Panc1 (cell line): ENCODE measurements around the gene AKAP6. TPM values are rescaled to one million over a fixed set of nuclear protein-coding genes. Genes with fewer than 3 reads are reported as not detected.

Experiments used
- ATAC-seq: fragments of 200-7000 bp; cut with Tn5 transposase; 2 replicates; pipeline ENCODE4 v1.9.1; 2020; ENCODE audit warnings: mild to moderate bottlenecking, moderate library complexity
- BruUV-seq: library from RNA; stranded (reverse); fragments of 400-500 nt; replicated peaks from 2 replicates; lab custom pipeline; 2021; lab: Mats Ljungman, UMichigan
- CTCF ChIA-PET: fragments of 300-600 bp; sonication (Branson Sonifier 250); formaldehyde crosslinking; loops from one replicate; lab custom pipeline; 2022; ENCODE audit warnings: antibody characterized with exemption; lab: Charles Lee
- POLR2A ChIA-PET: fragments of 300-600 bp; sonication (Branson Sonifier 250); formaldehyde crosslinking; loops from one replicate; lab custom pipeline; 2022; ENCODE audit warnings: antibody characterized with exemption; lab: Charles Lee
- DNase-seq: peaks from one replicate; pipeline ENCODE4 v3.0.0-alpha.2; 2010; ENCODE audit warnings: low read depth, low spot score
- H3K27ac ChIP-seq: 2 replicates; pipeline ENCODE4 v1.5.1; 2011; ENCODE audit warnings: mild to moderate bottlenecking, low read length, inconsistent platforms
- H3K27me3 ChIP-seq: fragments of 200-500 bp; sonication (Bioruptor generic); 2 replicates; pipeline ENCODE4 v1.6.0; 2014; ENCODE audit warnings: low read length, inconsistent platforms; ENCODE audit not compliant: control insufficient read depth, insufficient read depth
- H3K36me3 ChIP-seq: fragments of 200-500 bp; sonication (Bioruptor generic); 2 replicates; pipeline ENCODE4 v1.5.1; 2014; ENCODE audit warnings: inconsistent platforms, mild to moderate bottlenecking, low read length, moderate library complexity; ENCODE audit not compliant: control insufficient read depth, insufficient read depth
- H3K4me1 ChIP-seq: 2 replicates; pipeline ENCODE4 v1.5.1; 2011; ENCODE audit warnings: inconsistent platforms, mild to moderate bottlenecking, low read length, moderate library complexity; ENCODE audit not compliant: control insufficient read depth, insufficient read depth
- H3K4me3 ChIP-seq, 2 experiments: 2 replicates each; pipeline ENCODE4 v1.5.1; 2011 to 2012; ENCODE audit warnings: low read depth in 2 of 2, low read length in 2 of 2, mild to moderate bottlenecking in 2 of 2, inconsistent platforms in 1 of 2, moderate library complexity in 1 of 2
- H3K9me3 ChIP-seq: fragments of 200-500 bp; sonication (Bioruptor generic); 2 replicates; pipeline ENCODE4 v1.5.1; 2014; ENCODE audit warnings: low read depth, mild to moderate bottlenecking, inconsistent platforms, low read length, moderate library complexity; ENCODE audit not compliant: control insufficient read depth, insufficient read depth
- POLR2AphosphoS5 ChIP-seq: IDR thresholded peaks from 2 replicates; pipeline ENCODE4 v1.6.1; 2012; ENCODE audit warnings: mild to moderate bottlenecking, low read depth, low read length, moderate library complexity
- REST ChIP-seq, 2 experiments: IDR thresholded peaks; 2 replicates each; pipeline ENCODE4 v1.6.1; 2011 to 2012; ENCODE audit warnings: low read depth in 2 of 2, control low read depth in 1 of 2, low read length in 1 of 2, mild to moderate bottlenecking in 1 of 2, moderate library complexity in 1 of 2; ENCODE audit not compliant: insufficient read depth in 1 of 2
- SIN3A ChIP-seq: IDR thresholded peaks from 2 replicates; pipeline ENCODE4 v1.6.1; 2012; ENCODE audit warnings: low read depth, mild to moderate bottlenecking, low read length, moderate library complexity, borderline replicate concordance; ENCODE audit not compliant: insufficient read depth
- TCF7L2 ChIP-seq: IDR thresholded peaks from 2 replicates; pipeline ENCODE4 v1.6.1; 2011; ENCODE audit warnings: mild to moderate bottlenecking, low read depth, low read length, inconsistent platforms
- in situ Hi-C: cut with HindIII; loops from 2 replicates; pipeline ENCODE4 v1.10.0; 2016; ENCODE audit warnings: low sequenced_read_pairs, low pct_unique_long_range_greater_than_20kb
- intact Hi-C: fragments of 100-400 bp; cut with micrococcal nuclease; formaldehyde crosslinking; loops from one replicate; pipeline ENCODE4 v1.10.0; 2022; ENCODE audit not compliant: unreplicated experiment
- total RNA-seq: library from RNA; stranded (reverse); gene quantifications from one replicate; pipeline ENCODE4 v1.2.1, GENCODE V29; 2021; ENCODE audit not compliant: unreplicated experiment
- TF ChIP-seq, protein P1 (sequence below): fragments of 450-650 bp; IDR thresholded peaks from 2 replicates; pipeline ENCODE4 v1.5.1; 2017; ENCODE audit warnings: mild to moderate bottlenecking

AKAP6 gene
- total RNA-seq, 1 experiment from 2014 or later, result 0.82 TPM

GRCh38 chr14:32481707-32482106, 152.6 kb downstream of the AKAP6 start:
- in situ Hi-C loops (no loop called here), intact Hi-C loops (no loop called here)
- CTCF ChIA-PET, result no interaction called here
- TF ChIP-seq SIN3A (no peak), REST (IDR thresholded peaks at IDR 0.05; ENCODE audit: insufficient read depth in 1 of 2, low read depth in 2 of 2, low read length in 1 of 2) (no peak), POLR2AphosphoS5 (no peak)
- TF ChIP-seq, protein P1, sequence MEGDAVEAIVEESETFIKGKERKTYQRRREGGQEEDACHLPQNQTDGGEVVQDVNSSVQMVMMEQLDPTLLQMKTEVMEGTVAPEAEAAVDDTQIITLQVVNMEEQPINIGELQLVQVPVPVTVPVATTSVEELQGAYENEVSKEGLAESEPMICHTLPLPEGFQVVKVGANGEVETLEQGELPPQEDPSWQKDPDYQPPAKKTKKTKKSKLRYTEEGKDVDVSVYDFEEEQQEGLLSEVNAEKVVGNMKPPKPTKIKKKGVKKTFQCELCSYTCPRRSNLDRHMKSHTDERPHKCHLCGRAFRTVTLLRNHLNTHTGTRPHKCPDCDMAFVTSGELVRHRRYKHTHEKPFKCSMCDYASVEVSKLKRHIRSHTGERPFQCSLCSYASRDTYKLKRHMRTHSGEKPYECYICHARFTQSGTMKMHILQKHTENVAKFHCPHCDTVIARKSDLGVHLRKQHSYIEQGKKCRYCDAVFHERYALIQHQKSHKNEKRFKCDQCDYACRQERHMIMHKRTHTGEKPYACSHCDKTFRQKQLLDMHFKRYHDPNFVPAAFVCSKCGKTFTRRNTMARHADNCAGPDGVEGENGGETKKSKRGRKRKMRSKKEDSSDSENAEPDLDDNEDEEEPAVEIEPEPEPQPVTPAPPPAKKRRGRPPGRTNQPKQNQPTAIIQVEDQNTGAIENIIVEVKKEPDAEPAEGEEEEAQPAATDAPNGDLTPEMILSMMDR, result no peak
- H3K36me3 ChIP-seq, result no peaks in the 10 kb centered on the region
- H3K4me1 ChIP-seq, result no peaks in the 10 kb centered on the region
- POLR2A ChIA-PET, result no interaction called here
- H3K4me3 ChIP-seq, result no peak overlapping the region
- ATAC-seq (no peak), DNase-seq (no peak)
- no peaks in the 10 kb centered on the region for H3K9me3 ChIP-seq
- BruUV-seq, result no TSS peak
- no peaks in the 10 kb centered on the region for H3K27me3 ChIP-seq
- H3K27ac ChIP-seq, result no peak overlapping the region

DNA sequence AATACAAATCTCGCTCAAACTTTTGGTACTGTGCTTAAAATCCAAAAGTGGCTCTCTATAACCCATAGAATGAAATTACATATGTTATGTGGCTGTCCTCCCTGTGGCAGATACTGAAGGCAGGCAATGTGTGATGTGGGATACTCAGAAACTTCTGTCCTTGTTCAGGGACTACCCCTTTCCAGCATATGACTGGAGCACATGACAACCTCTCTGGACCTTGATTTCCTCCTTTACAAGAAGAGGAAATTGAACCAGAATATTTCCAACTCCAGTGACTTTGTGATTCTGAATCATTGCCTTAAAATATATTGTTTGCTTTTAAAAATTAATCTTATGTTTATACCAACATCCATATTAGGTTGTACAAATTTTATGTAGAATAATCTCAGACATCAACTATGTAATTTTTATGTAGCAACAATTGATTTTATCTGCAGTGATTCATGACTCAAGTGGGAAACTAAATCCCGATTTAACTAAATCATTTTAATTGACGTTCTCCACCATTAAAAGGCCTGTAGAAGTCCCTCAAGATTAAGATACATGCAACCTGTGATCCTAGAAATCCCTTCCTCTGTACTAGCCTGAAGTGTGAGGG, 162.4 kb downstream of the AKAP6 start:
- POLR2A ChIA-PET, result no interaction called here

More for the DNA sequence above, 162.4 kb downstream of the AKAP6 start:
- intact Hi-C loops (no loop called here), in situ Hi-C loops (no loop called here)
- ATAC-seq, result no peak
- Histone ChIP-seq H3K4me3 (no peak overlapping the region), H3K9me3 (no peaks in the 10 kb centered on the region), H3K36me3 (no peaks in the 10 kb centered on the region), H3K4me1 (no peaks in the 10 kb centered on the region), H3K27ac (no peak overlapping the region), H3K27me3 (no peaks in the 10 kb centered on the region)
- CTCF ChIA-PET, result no interaction called here
- no peak for DNase-seq
- BruUV-seq, result no TSS peak
- TF ChIP-seq, protein P1, result no peak
- TF ChIP-seq TCF7L2, result no peak
- no peak for TF ChIP-seq POLR2AphosphoS5
- TF ChIP-seq SIN3A, result no peak
- no peak for TF ChIP-seq REST (IDR thresholded peaks at IDR 0.05; ENCODE audit: insufficient read depth in 1 of 2, low read depth in 2 of 2, low read length in 1 of 2)
